ENCODE data around the gene ISG15. TPM values are rescaled to one million over a fixed set of nuclear protein-coding genes. Genes with fewer than 3 reads are reported as not detected.

Gene ISG15
- total and polyA plus RNA-seq, 9 of the 15 experiments (the other 6 are each of a cell fraction or from before 2014, with no cell fraction given): 0.40 to 58.3 (median 12.2) TPM

DNA sequence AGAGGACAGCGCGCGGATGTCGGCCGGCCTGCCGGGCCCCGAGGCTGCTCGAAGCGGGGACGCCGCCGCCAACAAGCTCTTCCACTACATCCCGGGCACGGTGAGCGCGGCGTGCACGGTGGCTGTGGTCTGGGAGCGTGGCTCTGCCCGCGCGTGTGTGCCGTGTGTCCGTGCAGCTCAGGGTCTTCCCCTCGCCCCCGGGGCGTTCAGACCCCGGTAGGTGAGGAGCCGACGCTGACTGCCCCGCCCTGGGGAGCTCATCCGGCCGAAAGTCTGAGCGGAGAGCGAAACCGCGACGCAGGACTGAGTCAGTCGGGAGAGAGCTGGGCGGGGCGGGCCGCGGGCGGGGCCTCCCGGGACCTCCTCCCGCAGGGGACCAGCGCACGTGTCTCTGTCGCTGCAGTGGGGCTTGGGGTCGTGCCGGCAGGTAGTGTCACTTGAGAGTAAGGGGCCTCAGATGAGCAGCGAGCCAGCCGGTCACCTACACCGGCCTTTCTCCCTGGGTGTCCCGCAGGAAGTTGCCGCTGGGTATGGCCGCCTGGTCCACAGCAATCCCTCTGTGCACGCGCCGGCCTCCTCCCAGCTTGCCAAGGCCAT is 46.5 kb upstream of the ISG15 start (continued):
- TF ChIP-seq, protein P1, sequence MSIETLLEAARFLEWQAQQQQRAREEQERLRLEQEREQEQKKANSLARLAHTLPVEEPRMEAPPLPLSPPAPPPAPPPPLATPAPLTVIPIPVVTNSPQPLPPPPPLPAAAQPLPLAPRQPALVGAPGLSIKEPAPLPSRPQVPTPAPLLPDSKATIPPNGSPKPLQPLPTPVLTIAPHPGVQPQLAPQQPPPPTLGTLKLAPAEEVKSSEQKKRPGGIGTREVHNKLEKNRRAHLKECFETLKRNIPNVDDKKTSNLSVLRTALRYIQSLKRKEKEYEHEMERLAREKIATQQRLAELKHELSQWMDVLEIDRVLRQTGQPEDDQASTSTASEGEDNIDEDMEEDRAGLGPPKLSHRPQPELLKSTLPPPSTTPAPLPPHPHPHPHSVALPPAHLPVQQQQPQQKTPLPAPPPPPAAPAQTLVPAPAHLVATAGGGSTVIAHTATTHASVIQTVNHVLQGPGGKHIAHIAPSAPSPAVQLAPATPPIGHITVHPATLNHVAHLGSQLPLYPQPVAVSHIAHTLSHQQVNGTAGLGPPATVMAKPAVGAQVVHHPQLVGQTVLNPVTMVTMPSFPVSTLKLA (conservative IDR thresholded peaks at IDR 0.05): peak; percentile 92 to 95
- no peak for TF ChIP-seq NFATC3 (IDR thresholded peaks at IDR 0.05)
- no peak for TF ChIP-seq ZNF830 (CRISPR knock-in tag; IDR thresholded peaks at IDR 0.05)
- TF ChIP-seq, protein P2, sequence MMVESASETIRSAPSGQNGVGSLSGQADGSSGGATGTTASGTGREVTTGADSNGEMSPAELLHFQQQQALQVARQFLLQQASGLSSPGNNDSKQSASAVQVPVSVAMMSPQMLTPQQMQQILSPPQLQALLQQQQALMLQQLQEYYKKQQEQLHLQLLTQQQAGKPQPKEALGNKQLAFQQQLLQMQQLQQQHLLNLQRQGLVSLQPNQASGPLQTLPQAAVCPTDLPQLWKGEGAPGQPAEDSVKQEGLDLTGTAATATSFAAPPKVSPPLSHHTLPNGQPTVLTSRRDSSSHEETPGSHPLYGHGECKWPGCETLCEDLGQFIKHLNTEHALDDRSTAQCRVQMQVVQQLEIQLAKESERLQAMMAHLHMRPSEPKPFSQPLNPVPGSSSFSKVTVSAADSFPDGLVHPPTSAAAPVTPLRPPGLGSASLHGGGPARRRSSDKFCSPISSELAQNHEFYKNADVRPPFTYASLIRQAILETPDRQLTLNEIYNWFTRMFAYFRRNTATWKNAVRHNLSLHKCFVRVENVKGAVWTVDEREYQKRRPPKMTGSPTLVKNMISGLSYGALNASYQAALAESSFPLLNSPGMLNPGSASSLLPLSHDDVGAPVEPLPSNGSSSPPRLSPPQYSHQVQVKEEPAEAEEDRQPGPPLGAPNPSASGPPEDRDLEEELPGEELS (CRISPR knock-in tag; IDR thresholded peaks at IDR 0.05; ENCODE audit: borderline replicate concordance): no peak
- TF ChIP-seq, protein P3, sequence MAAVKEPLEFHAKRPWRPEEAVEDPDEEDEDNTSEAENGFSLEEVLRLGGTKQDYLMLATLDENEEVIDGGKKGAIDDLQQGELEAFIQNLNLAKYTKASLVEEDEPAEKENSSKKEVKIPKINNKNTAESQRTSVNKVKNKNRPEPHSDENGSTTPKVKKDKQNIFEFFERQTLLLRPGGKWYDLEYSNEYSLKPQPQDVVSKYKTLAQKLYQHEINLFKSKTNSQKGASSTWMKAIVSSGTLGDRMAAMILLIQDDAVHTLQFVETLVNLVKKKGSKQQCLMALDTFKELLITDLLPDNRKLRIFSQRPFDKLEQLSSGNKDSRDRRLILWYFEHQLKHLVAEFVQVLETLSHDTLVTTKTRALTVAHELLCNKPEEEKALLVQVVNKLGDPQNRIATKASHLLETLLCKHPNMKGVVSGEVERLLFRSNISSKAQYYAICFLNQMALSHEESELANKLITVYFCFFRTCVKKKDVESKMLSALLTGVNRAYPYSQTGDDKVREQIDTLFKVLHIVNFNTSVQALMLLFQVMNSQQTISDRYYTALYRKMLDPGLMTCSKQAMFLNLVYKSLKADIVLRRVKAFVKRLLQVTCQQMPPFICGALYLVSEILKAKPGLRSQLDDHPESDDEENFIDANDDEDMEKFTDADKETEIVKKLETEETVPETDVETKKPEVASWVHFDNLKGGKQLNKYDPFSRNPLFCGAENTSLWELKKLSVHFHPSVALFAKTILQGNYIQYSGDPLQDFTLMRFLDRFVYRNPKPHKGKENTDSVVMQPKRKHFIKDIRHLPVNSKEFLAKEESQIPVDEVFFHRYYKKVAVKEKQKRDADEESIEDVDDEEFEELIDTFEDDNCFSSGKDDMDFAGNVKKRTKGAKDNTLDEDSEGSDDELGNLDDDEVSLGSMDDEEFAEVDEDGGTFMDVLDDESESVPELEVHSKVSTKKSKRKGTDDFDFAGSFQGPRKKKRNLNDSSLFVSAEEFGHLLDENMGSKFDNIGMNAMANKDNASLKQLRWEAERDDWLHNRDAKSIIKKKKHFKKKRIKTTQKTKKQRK (IDR thresholded peaks at IDR 0.05; ENCODE audit: borderline replicate concordance, low read depth, low read length): no peak
- TF ChIP-seq HNRNPL (IDR thresholded peaks at IDR 0.05; ENCODE audit: low read depth, low read length): peak; percentile 26; the same call in 1 of the 2 replicates
- peak; percentile 32 for TF ChIP-seq TBP (optimal IDR thresholded peaks at IDR 0.05; ENCODE audit: low read depth, low read length)
- TF ChIP-seq, protein P4, sequence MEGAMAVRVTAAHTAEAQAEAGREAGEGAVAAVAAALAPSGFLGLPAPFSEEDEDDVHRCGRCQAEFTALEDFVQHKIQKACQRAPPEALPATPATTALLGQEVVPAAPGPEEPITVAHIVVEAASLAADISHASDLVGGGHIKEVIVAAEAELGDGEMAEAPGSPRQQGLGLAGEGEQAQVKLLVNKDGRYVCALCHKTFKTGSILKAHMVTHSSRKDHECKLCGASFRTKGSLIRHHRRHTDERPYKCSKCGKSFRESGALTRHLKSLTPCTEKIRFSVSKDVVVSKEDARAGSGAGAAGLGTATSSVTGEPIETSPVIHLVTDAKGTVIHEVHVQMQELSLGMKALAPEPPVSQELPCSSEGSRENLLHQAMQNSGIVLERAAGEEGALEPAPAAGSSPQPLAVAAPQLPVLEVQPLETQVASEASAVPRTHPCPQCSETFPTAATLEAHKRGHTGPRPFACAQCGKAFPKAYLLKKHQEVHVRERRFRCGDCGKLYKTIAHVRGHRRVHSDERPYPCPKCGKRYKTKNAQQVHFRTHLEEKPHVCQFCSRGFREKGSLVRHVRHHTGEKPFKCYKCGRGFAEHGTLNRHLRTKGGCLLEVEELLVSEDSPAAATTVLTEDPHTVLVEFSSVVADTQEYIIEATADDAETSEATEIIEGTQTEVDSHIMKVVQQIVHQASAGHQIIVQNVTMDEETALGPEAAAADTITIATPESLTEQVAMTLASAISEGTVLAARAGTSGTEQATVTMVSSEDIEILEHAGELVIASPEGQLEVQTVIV (CRISPR knock-in tag; IDR thresholded peaks at IDR 0.05; ENCODE audit: borderline replicate concordance): no peak
- TF ChIP-seq BHLHE40 (IDR thresholded peaks at IDR 0.05; ENCODE audit: low read length): peak; percentile 91
- TF ChIP-seq CHD4 (IDR thresholded peaks at IDR 0.05; ENCODE audit: insufficient read depth, insufficient replicate concordance, low read depth, low read length, poor library complexity, severe bottlenecking): no peak
- TF ChIP-seq ETV6 (IDR thresholded peaks at IDR 0.05; ENCODE audit: borderline replicate concordance in 1 of 2, low read depth in 2 of 2, low read length in 1 of 2): no peak
- TF ChIP-seq ETV6 (CRISPR knock-in tag; IDR thresholded peaks at IDR 0.05; ENCODE audit: borderline replicate concordance): no peak
- no peak for TF ChIP-seq ZNF41 (CRISPR knock-in tag; conservative IDR thresholded peaks at IDR 0.05)
- no peak for TF ChIP-seq FOXK2 (conservative IDR thresholded peaks at IDR 0.05 in 1 of 2, IDR thresholded peaks at IDR 0.05 in 1 of 2; ENCODE audit: low read depth in 2 of 2)
- TF ChIP-seq, protein P5, sequence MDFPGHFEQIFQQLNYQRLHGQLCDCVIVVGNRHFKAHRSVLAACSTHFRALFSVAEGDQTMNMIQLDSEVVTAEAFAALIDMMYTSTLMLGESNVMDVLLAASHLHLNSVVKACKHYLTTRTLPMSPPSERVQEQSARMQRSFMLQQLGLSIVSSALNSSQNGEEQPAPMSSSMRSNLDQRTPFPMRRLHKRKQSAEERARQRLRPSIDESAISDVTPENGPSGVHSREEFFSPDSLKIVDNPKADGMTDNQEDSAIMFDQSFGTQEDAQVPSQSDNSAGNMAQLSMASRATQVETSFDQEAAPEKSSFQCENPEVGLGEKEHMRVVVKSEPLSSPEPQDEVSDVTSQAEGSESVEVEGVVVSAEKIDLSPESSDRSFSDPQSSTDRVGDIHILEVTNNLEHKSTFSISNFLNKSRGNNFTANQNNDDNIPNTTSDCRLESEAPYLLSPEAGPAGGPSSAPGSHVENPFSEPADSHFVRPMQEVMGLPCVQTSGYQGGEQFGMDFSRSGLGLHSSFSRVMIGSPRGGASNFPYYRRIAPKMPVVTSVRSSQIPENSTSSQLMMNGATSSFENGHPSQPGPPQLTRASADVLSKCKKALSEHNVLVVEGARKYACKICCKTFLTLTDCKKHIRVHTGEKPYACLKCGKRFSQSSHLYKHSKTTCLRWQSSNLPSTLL (IDR thresholded peaks at IDR 0.05): no peak
